H1 (cell line): ENCODE data around the gene ACTG2. TPM values are rescaled to one million over a fixed set of nuclear protein-coding genes. Genes with fewer than 3 reads are reported as not detected.

Experiments
- CTCF ChIA-PET: fragments of 300-600 bp; sonication (Branson Sonifier 250); formaldehyde crosslinking; loops from one replicate; lab custom pipeline; 2021; ENCODE audit not compliant: partially characterized antibody; lab: Charles Lee
- POLR2A ChIA-PET: fragments of 300-600 bp; sonication (Branson Sonifier 250); formaldehyde crosslinking; loops from one replicate; lab custom pipeline; 2021; ENCODE audit warnings: inconsistent platforms; ENCODE audit not compliant: partially characterized antibody; lab: Charles Lee
- DNase-seq, 2 experiments: peaks; one replicate each; pipeline versions ENCODE4 v3.0.0 to v3.0.0-alpha.2; 2010 to 2022; ENCODE audit warnings: low spot score in 2 of 2, low read depth in 1 of 2, mixed read lengths in 1 of 2
- FAIRE-seq: peaks from 2 replicates; lab custom pipeline; 2011; peaks lifted over from hg19 to GRCh38; lab: Jason Lieb, UNC
- H2AFZ ChIP-seq: 2 replicates; pipeline ENCODE4 v1.8.1; 2012; ENCODE audit warnings: low read length, inconsistent platforms
- H2AK5ac ChIP-seq: 2 replicates; pipeline ENCODE4 v1.6.1; 2013; ENCODE audit warnings: low read depth, low read length
- H2BK120ac ChIP-seq: replicated peaks from 2 replicates; pipeline ENCODE3; 2013; ENCODE audit warnings: low read depth, low read length, inconsistent platforms
- H2BK12ac ChIP-seq: 2 replicates; pipeline ENCODE4 v1.6.1; 2013; ENCODE audit warnings: low read depth, low read length
- H2BK15ac ChIP-seq: 2 replicates; pipeline ENCODE4 v1.6.1; 2013; ENCODE audit warnings: low read length
- H2BK20ac ChIP-seq: 2 replicates; pipeline ENCODE4 v1.6.1; 2013; ENCODE audit warnings: low read length
- H2BK5ac ChIP-seq: 2 replicates; pipeline ENCODE4 v1.6.1; 2013; ENCODE audit warnings: low read depth, low read length
- H3K14ac ChIP-seq: 2 replicates; pipeline ENCODE4 v1.6.1; 2013; ENCODE audit warnings: inconsistent platforms; ENCODE audit not compliant: insufficient read length
- H3K18ac ChIP-seq: 2 replicates; pipeline ENCODE4 v1.6.1; 2013; ENCODE audit warnings: low read length; ENCODE audit errors: extremely low read depth
- H3K23ac ChIP-seq: 2 replicates; pipeline ENCODE4 v1.6.1; 2013; ENCODE audit warnings: inconsistent platforms; ENCODE audit not compliant: insufficient read length
- H3K23me2 ChIP-seq: 2 replicates; pipeline ENCODE4 v1.6.1; 2013; ENCODE audit warnings: low read depth, low read length
- H3K27ac ChIP-seq: 2 replicates; pipeline ENCODE4 v1.6.1; 2011; ENCODE audit warnings: low read depth, low read length, inconsistent platforms
- H3K27me3 ChIP-seq, 4 experiments: replicated peaks in 1 of 4; 1 replicate in 1 of 4; 2 replicates in 3 of 4; pipeline versions ENCODE4 v1.6.1 to v1.8.1; 2011 to 2013; ENCODE audit warnings: low read length in 3 of 4, mild to moderate bottlenecking in 3 of 4, inconsistent platforms in 2 of 4, mixed read lengths in 2 of 4, moderate library complexity in 1 of 4; ENCODE audit not compliant: control insufficient read depth in 3 of 4, insufficient read depth in 3 of 4; ENCODE audit errors: extremely low read depth in 1 of 4
- H3K36me3 ChIP-seq, 4 experiments: 2 replicates each; pipeline versions ENCODE4 v1.6.1 to v1.8.1; 2011 to 2013; ENCODE audit warnings: mild to moderate bottlenecking in 4 of 4, low read length in 3 of 4, moderate library complexity in 2 of 4, control low read depth in 1 of 4, inconsistent platforms in 1 of 4; ENCODE audit not compliant: insufficient read depth in 4 of 4, control insufficient read depth in 2 of 4
- H3K4ac ChIP-seq: replicated peaks from 2 replicates; pipeline ENCODE3; 2013; ENCODE audit warnings: low read length, low read depth, mixed read lengths, inconsistent platforms; ENCODE audit not compliant: insufficient read length
- H3K4me1 ChIP-seq, 4 experiments: replicated peaks in 1 of 4; 1 replicate in 1 of 4; 2 replicates in 3 of 4; pipeline versions ENCODE4 v1.6.1 to v1.8.1; 2011 to 2013; ENCODE audit warnings: low read length in 3 of 4, inconsistent platforms in 2 of 4, mixed read lengths in 1 of 4; ENCODE audit not compliant: insufficient read depth in 4 of 4, control insufficient read depth in 3 of 4
- H3K4me2 ChIP-seq, 2 experiments: 2 replicates each; pipeline versions ENCODE4 v1.6.1 to v1.8.1; 2011 to 2013; ENCODE audit warnings: low read depth in 2 of 2, low read length in 2 of 2, control low read depth in 1 of 2, inconsistent platforms in 1 of 2, mild to moderate bottlenecking in 1 of 2; ENCODE audit not compliant: insufficient read depth in 1 of 2
- H3K4me3 ChIP-seq, 4 experiments: fragments of 200-600, 300-600 bp in 1 of 4; sonication (generic), shearing (Covaris generic), sonication (Bioruptor Twin) in 1 of 4; 2 replicates each; pipeline versions ENCODE4 v1.5.1 to v1.8.1; 2011 to 2016; ENCODE audit warnings: low read length in 4 of 4, low read depth in 3 of 4, control low read depth in 2 of 4, inconsistent platforms in 2 of 4, mild to moderate bottlenecking in 2 of 4, mixed read lengths in 1 of 4, moderate library complexity in 1 of 4; ENCODE audit not compliant: insufficient read depth in 2 of 4; ENCODE audit errors: extremely low read depth in 1 of 4
- H3K56ac ChIP-seq: replicated peaks from 2 replicates; pipeline ENCODE3; 2013; ENCODE audit warnings: low read depth, mild to moderate bottlenecking, mixed read lengths, low read length, inconsistent platforms; ENCODE audit not compliant: insufficient read length
- H3K79me1 ChIP-seq: 2 replicates; pipeline ENCODE4 v1.6.1; 2013; ENCODE audit warnings: low read depth, low read length, control low read depth
- H3K79me2 ChIP-seq, 2 experiments: 2 replicates each; pipeline versions ENCODE4 v1.6.1 to v1.8.1; 2012 to 2013; ENCODE audit warnings: low read length in 2 of 2, mild to moderate bottlenecking in 2 of 2, inconsistent platforms in 1 of 2; ENCODE audit not compliant: insufficient read depth in 2 of 2, control insufficient read depth in 1 of 2
- H3K9ac ChIP-seq, 4 experiments: replicated peaks in 1 of 4; 1 replicate in 1 of 4; 2 replicates in 3 of 4; pipeline versions ENCODE4 v1.6.1 to v1.8.1; 2011 to 2013; ENCODE audit warnings: low read depth in 3 of 4, low read length in 3 of 4, control low read depth in 2 of 4, mild to moderate bottlenecking in 2 of 4, moderate library complexity in 2 of 4, inconsistent platforms in 1 of 4; ENCODE audit errors: extremely low read depth in 1 of 4
- H3K9me3 ChIP-seq, 2 experiments: 2 replicates each; pipeline versions ENCODE4 v1.6.1 to v1.8.1; 2012 to 2013; ENCODE audit warnings: mild to moderate bottlenecking in 2 of 2, moderate library complexity in 2 of 2, control low read depth in 1 of 2, inconsistent platforms in 1 of 2, low read depth in 1 of 2, low read length in 1 of 2, mixed read lengths in 1 of 2; ENCODE audit not compliant: insufficient read depth in 2 of 2
- H4K20me1 ChIP-seq, 2 experiments: replicated peaks in 1 of 2; 2 replicates each; pipeline versions ENCODE3 to v1.8.1; 2011 to 2013; ENCODE audit warnings: inconsistent platforms in 2 of 2, low read length in 2 of 2, mild to moderate bottlenecking in 1 of 2; ENCODE audit not compliant: insufficient read depth in 2 of 2, control insufficient read depth in 1 of 2
- H4K5ac ChIP-seq: 2 replicates; pipeline ENCODE4 v1.6.1; 2013; ENCODE audit warnings: low read length, low read depth, mixed read lengths, inconsistent platforms; ENCODE audit not compliant: insufficient read length
- H4K8ac ChIP-seq: 2 replicates; pipeline ENCODE4 v1.8.0; 2013; ENCODE audit warnings: mild to moderate bottlenecking, moderate library complexity, low read length, inconsistent platforms; ENCODE audit not compliant: insufficient read depth; ENCODE audit errors: extremely low read depth
- H4K91ac ChIP-seq: replicated peaks from 2 replicates; pipeline ENCODE3; 2013; ENCODE audit warnings: low read length, mixed read lengths, inconsistent platforms; ENCODE audit not compliant: insufficient read length
- CHD2 ChIP-seq: IDR thresholded peaks from 2 replicates; pipeline ENCODE4 v1.6.1; 2012; ENCODE audit warnings: low read length, improper control_type of control experiment
- TBP ChIP-seq: IDR thresholded peaks from 2 replicates; pipeline ENCODE4 v1.6.1; 2011; ENCODE audit warnings: low read depth, low read length, improper control_type of control experiment
- WGBS, 2 experiments: shearing (Covaris generic) in 1 of 2; methylation state at CpG; one replicate each; pipeline versions ENCODE4 v1.1.6 to v1.1.7; 2013 to 2015; ENCODE audit warnings: low lambda C conversion rate in 2 of 2, mixed read lengths in 2 of 2, inconsistent platforms in 1 of 2, low coverage in 1 of 2, missing lambda C conversion rate in 1 of 2; ENCODE audit not compliant: insufficient replicate concordance in 2 of 2, insufficient coverage in 1 of 2, insufficient read length in 1 of 2; ENCODE audit errors: extremely low coverage in 1 of 2, missing lambda C conversion rate in 1 of 2; 5-methylcytosine and 5-hydroxymethylcytosine counted together
- polyA plus RNA-seq, 7 experiments: library from polyadenylated mRNA; depleted of rRNA in 3 of 7; stranded (reverse) in 5 of 7; unstranded in 2 of 7; fragments of >200 nt in 5 of 7; fragments of 200-250 nt in 2 of 7; gene quantifications; 1 replicate in 5 of 7; 2 replicates in 1 of 7; 4 replicates in 1 of 7; pipeline versions ENCODE4 v1.2.1 to v1.2.3, GENCODE V29; 2011 to 2013; ENCODE audit warnings: missing spikeins in 2 of 7, mixed read lengths in 2 of 7
- total RNA-seq: library from RNA; stranded (reverse); fragmentation: NEBNext Ultra II Directional; extraction: Animal tissue kit (Norgen Biotek cat#: 25700); gene quantifications from 2 replicates; pipeline ENCODE4 v1.2.1, GENCODE V29; 2021

ACTG2 gene
- total and polyA plus RNA-seq, 2 of the 8 experiments (the other 6 are each of a cell fraction or from before 2014, with no cell fraction given), result 6.2 to 13.7 TPM

GRCh38 chr2:73962798-73963197 is 70.0 kb downstream of the ACTG2 start:
- no peak for FAIRE-seq

More at GRCh38 chr2:73962798-73963197, 70.0 kb downstream of the ACTG2 start:
- no peak for DNase-seq
- H4K5ac ChIP-seq, result no peak overlapping the region
- no peak overlapping the region for H3K27ac ChIP-seq
- H3K4ac ChIP-seq, result no peak overlapping the region
- H3K4me2 ChIP-seq, result no peak overlapping the region
- H3K36me3 ChIP-seq, result peaks cover 3 to 15% (median 9%) of the 10 kb centered on the region in 4 experiments; a peak in 7 of 8 replicates
- TF ChIP-seq CHD2, result no peak
- no peak for TF ChIP-seq TBP
- H2BK15ac ChIP-seq, result no peak overlapping the region
- H3K27me3 ChIP-seq, result no peaks in the 10 kb centered on the region
- no peaks in the 10 kb centered on the region for H3K23me2 ChIP-seq
- 53% methylated on average over 5 of the region's 5 CpGs; no CpG with 5 or more reads in 1 of the 2 experiments for WGBS, 2 experiments
- H3K79me1 ChIP-seq, result no peaks in the 10 kb centered on the region
- H4K8ac ChIP-seq, result no peak overlapping the region
- H2AK5ac ChIP-seq, result no peak overlapping the region
- no peaks in the 10 kb centered on the region for H4K20me1 ChIP-seq
- no peak overlapping the region for H3K18ac ChIP-seq
- peaks cover 0 to 3% of the 10 kb centered on the region in 2 experiments; a peak in 1 of 4 replicates for H3K9me3 ChIP-seq
- H2BK20ac ChIP-seq, result no peak overlapping the region
- H3K9ac ChIP-seq, result no peak overlapping the region
- no peak overlapping the region for H3K14ac ChIP-seq
- no peak overlapping the region for H2AFZ ChIP-seq
- H2BK120ac ChIP-seq, result no peak overlapping the region
- no peak overlapping the region for H2BK12ac ChIP-seq
- H3K4me1 ChIP-seq, result no peaks in the 10 kb centered on the region
- no peaks in the 10 kb centered on the region for H3K79me2 ChIP-seq
- H4K91ac ChIP-seq, result no peak overlapping the region
- H3K4me3 ChIP-seq, result no peak overlapping the region
- peak overlapping the region; percentile 33 for H3K23ac ChIP-seq
- ChIA-PET POLR2A (interaction anchor here (0.7 to 1.7 kb wide), 3 partner anchors 17 to 186 kb away, joined by 3 to 4 read pairs (median 4); no protein-coding TSS in a partner anchor), CTCF (interaction anchor here (1.5 to 2.6 kb wide), 5 partner anchors 8 to 283 kb away, joined by 3 to 9 read pairs (median 7); no protein-coding TSS in a partner anchor)
- H2BK5ac ChIP-seq, result no peak overlapping the region
- H3K56ac ChIP-seq, result no peak overlapping the region
